Measurements from ENCODE around the gene NEDD8. TPM values are rescaled to one million over a fixed set of nuclear protein-coding genes. Genes with fewer than 3 reads are reported as not detected.
"Not testable (repeated sequence)": the region's sequence is repeated elsewhere in the genome, so short reads cannot be mapped to it uniquely, and the experiment has no call there.

The NEDD8 gene
- total and polyA plus RNA-seq, 2 donors (not counting 1 experiment from before 2014, with no cell fraction given): 86.7 to 98.5 TPM

GRCh38 chr14:24204163-24205146, 27.7 kb downstream of the NEDD8 start:
- H3K9ac ChIP-seq (ENCODE audit: low read length): no peak overlapping the region
- H3K27me3 Mint-ChIP-seq: no peaks in the 10 kb centered on the region
- no peak overlapping the region for H3K4me3 ChIP-seq (ENCODE audit: control extremely low read depth in 1 of 5, extremely low read depth in 1 of 5, insufficient read depth in 1 of 5, low read depth in 2 of 5, low read length in 4 of 5)
- TF ChIP-seq EZH2 (IDR thresholded peaks at IDR 0.05; ENCODE audit: borderline replicate concordance, insufficient read depth, low read depth, low read length, poor library complexity, severe bottlenecking): no peak
- TF ChIP-seq CTCF (IDR thresholded peaks at IDR 0.05): no peak
- peaks cover 10 to 14% of the 10 kb centered on the region in 2 donors for H3K4me1 ChIP-seq (ENCODE audit: control insufficient read depth in 2 of 2, insufficient read depth in 2 of 2, low read length in 2 of 2)
- H2AFZ ChIP-seq (ENCODE audit: insufficient read depth, low read depth, low read length, poor library complexity, severe bottlenecking): no peak overlapping the region
- peaks cover 16% of the 10 kb centered on the region for H4K20me1 ChIP-seq (ENCODE audit: control insufficient read depth, insufficient read depth, low read length, poor library complexity, severe bottlenecking)
- H3K4me2 ChIP-seq (replicated peaks; ENCODE audit: low read depth, low read length, poor library complexity, severe bottlenecking): no peak overlapping the region
- H3K27me3 ChIP-seq (replicated peaks in 1 of 4; ENCODE audit: control extremely low read depth in 1 of 4, control insufficient read depth in 3 of 4, insufficient read depth in 4 of 4, low read length in 3 of 4): no peaks in the 10 kb centered on the region
- peaks cover 2 to 53% of the 10 kb centered on the region in 2 experiments for H3K36me3 ChIP-seq (replicated peaks in 1 of 2; ENCODE audit: control extremely low read depth in 1 of 2, control insufficient read depth in 1 of 2, extremely low read depth in 1 of 2, insufficient read depth in 2 of 2, low read length in 1 of 2)
- ChIA-PET CTCF (interaction anchor here (0.8 to 1.0 kb wide), 4 partner anchors 9 to 125 kb away, joined by 3 to 5 read pairs (median 3); partner anchors contain the start of genes CHMP4A and MDP1), POLR2A (interaction anchor here (1.0 kb wide), 1 partner anchor 16 kb away, joined by 3 read pairs; the partner anchor contains the start of gene IPO4)
- H3K4me1 Mint-ChIP-seq: peaks cover 16% of the 10 kb centered on the region
- H3K27ac Mint-ChIP-seq: no peak overlapping the region
- H3K27ac ChIP-seq (ENCODE audit: low read length in 2 of 2): no peak overlapping the region
- ATAC-seq (ENCODE audit: low read depth): no peak
- no peaks in the 10 kb centered on the region for H3K9me3 ChIP-seq (ENCODE audit: control extremely low read depth in 1 of 3, control insufficient read depth in 2 of 3, insufficient read depth in 1 of 3, low read length in 2 of 3)
- no peak for DNase-seq
- no peak overlapping the region for H3K4me3 Mint-ChIP-seq
- peaks cover 70% of the 10 kb centered on the region for H3K79me2 ChIP-seq (ENCODE audit: control insufficient read depth, insufficient read depth, low read length)
- 97% methylated on average over 6 of the region's 7 CpGs for WGBS (ENCODE audit: insufficient coverage)
- no peaks in the 10 kb centered on the region for H3K9me3 Mint-ChIP-seq (ENCODE audit: insufficient read depth)
- intact Hi-C loops (cut with micrococcal nuclease): no loop called here

- H4K20me1 ChIP-seq (ENCODE audit: control insufficient read depth, insufficient read depth, low read length, poor library complexity, severe bottlenecking): peaks cover 16% of the 10 kb centered on the region
- H3K9ac ChIP-seq (ENCODE audit: low read length); H3K9me3 Mint-ChIP-seq (ENCODE audit: insufficient read depth); intact Hi-C loops (cut with micrococcal nuclease); H3K4me3 Mint-ChIP-seq; H3K4me2 ChIP-seq (replicated peaks; ENCODE audit: low read depth, low read length, poor library complexity, severe bottlenecking); H3K9me3 ChIP-seq (ENCODE audit: control extremely low read depth in 1 of 3, control insufficient read depth in 2 of 3, insufficient read depth in 1 of 3, low read length in 2 of 3); H3K27me3 Mint-ChIP-seq; DNase-seq; H3K4me3 ChIP-seq (ENCODE audit: control extremely low read depth in 1 of 5, extremely low read depth in 1 of 5, insufficient read depth in 1 of 5, low read depth in 2 of 5, low read length in 4 of 5); H3K27ac Mint-ChIP-seq; H3K27me3 ChIP-seq (replicated peaks in 1 of 4; ENCODE audit: control extremely low read depth in 1 of 4, control insufficient read depth in 3 of 4, insufficient read depth in 4 of 4, low read length in 3 of 4); ATAC-seq (ENCODE audit: low read depth); H2AFZ ChIP-seq (ENCODE audit: insufficient read depth, low read depth, low read length, poor library complexity, severe bottlenecking); H3K27ac ChIP-seq (ENCODE audit: low read length in 2 of 2): not testable (repeated sequence)
- H3K79me2 ChIP-seq (ENCODE audit: control insufficient read depth, insufficient read depth, low read length): peaks cover 70% of the 10 kb centered on the region
- ChIA-PET CTCF (interaction anchor here (1.0 kb wide), 1 partner anchor 124 kb away, joined by 5 read pairs; no protein-coding TSS in a partner anchor), POLR2A (interaction anchor here (0.7 to 1.0 kb wide), 2 partner anchors 9 to 15 kb away, joined by 3 read pairs; partner anchors contain the start of gene IPO4)
- H3K4me1 ChIP-seq (ENCODE audit: control insufficient read depth in 2 of 2, insufficient read depth in 2 of 2, low read length in 2 of 2): peaks cover 14% of the 10 kb centered on the region in 2 donors
- H3K36me3 ChIP-seq (replicated peaks in 1 of 2; ENCODE audit: control extremely low read depth in 1 of 2, control insufficient read depth in 1 of 2, extremely low read depth in 1 of 2, insufficient read depth in 2 of 2, low read length in 1 of 2): peaks cover 2 to 47% of the 10 kb centered on the region in 2 experiments
- 100% methylated on average over 7 of the region's 16 CpGs for WGBS (ENCODE audit: insufficient coverage)
- peaks cover 25% of the 10 kb centered on the region for H3K4me1 Mint-ChIP-seq
Observed at GRCh38 chr14:24203249-24203886, 28.8 kb downstream of the NEDD8 start.

GRCh38 chr14:24202538-24202937, 29.6 kb downstream of the NEDD8 start:
- H3K9me3 ChIP-seq (ENCODE audit: control extremely low read depth in 1 of 3, control insufficient read depth in 2 of 3, insufficient read depth in 1 of 3, low read length in 2 of 3); H3K27me3 ChIP-seq (replicated peaks in 1 of 4; ENCODE audit: control extremely low read depth in 1 of 4, control insufficient read depth in 3 of 4, insufficient read depth in 4 of 4, low read length in 3 of 4); H3K4me3 ChIP-seq (ENCODE audit: control extremely low read depth in 1 of 5, extremely low read depth in 1 of 5, insufficient read depth in 1 of 5, low read depth in 2 of 5, low read length in 4 of 5); POLR2A ChIA-PET; H3K27me3 Mint-ChIP-seq; H3K4me3 Mint-ChIP-seq; H3K9me3 Mint-ChIP-seq (ENCODE audit: insufficient read depth); H3K27ac Mint-ChIP-seq; intact Hi-C loops (cut with micrococcal nuclease); H3K27ac ChIP-seq (ENCODE audit: low read length in 2 of 2); H3K4me2 ChIP-seq (replicated peaks; ENCODE audit: low read depth, low read length, poor library complexity, severe bottlenecking); H2AFZ ChIP-seq (ENCODE audit: insufficient read depth, low read depth, low read length, poor library complexity, severe bottlenecking); H3K9ac ChIP-seq (ENCODE audit: low read length); CTCF ChIA-PET; ATAC-seq (ENCODE audit: low read depth); DNase-seq: not testable (repeated sequence)
- 100% methylated on average over 4 of the region's 8 CpGs for whole genome bisulfite sequencing (ENCODE audit: insufficient coverage)
- H3K4me1 ChIP-seq (ENCODE audit: control insufficient read depth in 2 of 2, insufficient read depth in 2 of 2, low read length in 2 of 2): peaks cover 10 to 13% of the 10 kb centered on the region in 2 donors
- peaks cover 23% of the 10 kb centered on the region for H3K4me1 Mint-ChIP-seq
- peaks cover 16% of the 10 kb centered on the region for H4K20me1 ChIP-seq (ENCODE audit: control insufficient read depth, insufficient read depth, low read length, poor library complexity, severe bottlenecking)
- peaks cover 2 to 38% of the 10 kb centered on the region in 2 experiments for H3K36me3 ChIP-seq (replicated peaks in 1 of 2; ENCODE audit: control extremely low read depth in 1 of 2, control insufficient read depth in 1 of 2, extremely low read depth in 1 of 2, insufficient read depth in 2 of 2, low read length in 1 of 2)
- peaks cover 66% of the 10 kb centered on the region for H3K79me2 ChIP-seq (ENCODE audit: control insufficient read depth, insufficient read depth, low read length)
